ENCODE measurements around the gene INTS12. TPM values are rescaled to one million over a fixed set of nuclear protein-coding genes. Genes with fewer than 3 reads are reported as not detected.

INTS12 gene
- total RNA-seq, 1 donor from 2014 or later, result 19.8 TPM

GRCh38 chr4:105715692-105716278, 7.3 kb upstream of the INTS12 start:
- peak; percentile 88 for TF ChIP-seq CTCF (IDR thresholded peaks at IDR 0.05)
- H3K4me1 Mint-ChIP-seq (ENCODE audit: low read depth), result peaks cover 15% of the 10 kb centered on the region
- no peak overlapping the region for H3K27ac Mint-ChIP-seq (ENCODE audit: unreplicated experiment)
- peaks cover 4% of the 10 kb centered on the region for H3K36me3 Mint-ChIP-seq (ENCODE audit: low read depth)
- no peaks in the 10 kb centered on the region for H3K9me3 Mint-ChIP-seq (ENCODE audit: low read depth)
- no peak overlapping the region for H3K4me3 Mint-ChIP-seq (ENCODE audit: unreplicated experiment)
- no peak for DNase-seq (ENCODE audit: low spot score)
- H3K27me3 Mint-ChIP-seq (ENCODE audit: low read depth), result no peaks in the 10 kb centered on the region

GRCh38 chr4:105714932-105715331, 6.4 kb upstream of the INTS12 start:
- Mint-ChIP-seq H3K4me1 (ENCODE audit: low read depth) (peaks cover 15% of the 10 kb centered on the region), H3K36me3 (ENCODE audit: low read depth) (peaks cover under 1% of the 10 kb centered on the region), H3K4me3 (ENCODE audit: unreplicated experiment) (no peak overlapping the region), H3K27me3 (ENCODE audit: low read depth) (no peaks in the 10 kb centered on the region), H3K9me3 (ENCODE audit: low read depth) (no peaks in the 10 kb centered on the region), H3K27ac (ENCODE audit: unreplicated experiment) (no peak overlapping the region)
- no peak for TF ChIP-seq CTCF (IDR thresholded peaks at IDR 0.05)
- DNase-seq (ENCODE audit: low spot score), result no peak

- Mint-ChIP-seq H3K9me3 (ENCODE audit: low read depth) (no peaks in the 10 kb centered on the region), H3K27me3 (ENCODE audit: low read depth) (no peaks in the 10 kb centered on the region), H3K4me1 (ENCODE audit: low read depth) (peaks cover 23% of the 10 kb centered on the region), H3K4me3 (ENCODE audit: unreplicated experiment) (peak overlapping the region; percentile 53), H3K36me3 (ENCODE audit: low read depth) (no peaks in the 10 kb centered on the region), H3K27ac (ENCODE audit: unreplicated experiment) (peak overlapping the region; percentile 45)
- DNase-seq (ENCODE audit: low spot score), result no peak
- TF ChIP-seq CTCF (IDR thresholded peaks at IDR 0.05), result no peak
These were observed 5.6 kb upstream of the INTS12 start for GRCh38 chr4:105714071-105714521.

GRCh38 chr4:105712766-105713165, 4.3 kb upstream of the INTS12 start:
- Mint-ChIP-seq H3K4me1 (ENCODE audit: low read depth) (peaks cover 26% of the 10 kb centered on the region), H3K9me3 (ENCODE audit: low read depth) (no peaks in the 10 kb centered on the region), H3K4me3 (ENCODE audit: unreplicated experiment) (no peak overlapping the region), H3K36me3 (ENCODE audit: low read depth) (no peaks in the 10 kb centered on the region), H3K27me3 (ENCODE audit: low read depth) (no peaks in the 10 kb centered on the region), H3K27ac (ENCODE audit: unreplicated experiment) (peak overlapping the region; percentile 20)
- no peak for TF ChIP-seq CTCF (IDR thresholded peaks at IDR 0.05)
- no peak for DNase-seq (ENCODE audit: low spot score)

GRCh38 chr4:105710678-105711077, 2.2 kb upstream of the INTS12 start:
- no peaks in the 10 kb centered on the region for H3K9me3 Mint-ChIP-seq (ENCODE audit: low read depth)
- peaks cover 37% of the 10 kb centered on the region for H3K4me1 Mint-ChIP-seq (ENCODE audit: low read depth)
- H3K36me3 Mint-ChIP-seq (ENCODE audit: low read depth), result no peaks in the 10 kb centered on the region
- no peak overlapping the region for H3K27ac Mint-ChIP-seq (ENCODE audit: unreplicated experiment)
- no peak overlapping the region for H3K4me3 Mint-ChIP-seq (ENCODE audit: unreplicated experiment)
- H3K27me3 Mint-ChIP-seq (ENCODE audit: low read depth), result no peaks in the 10 kb centered on the region
- TF ChIP-seq CTCF (IDR thresholded peaks at IDR 0.05), result no peak
- no peak for DNase-seq (ENCODE audit: low spot score)
